ENCODE measurements around the gene S100PBP. TPM values are rescaled to one million over a fixed set of nuclear protein-coding genes. Genes with fewer than 3 reads are reported as not detected.

The S100PBP gene
- total and polyA plus RNA-seq, 9 of the 15 experiments (the other 6 are each of a cell fraction or from before 2014, with no cell fraction given), result 22.9 to 60.2 (median 32.9) TPM

GRCh38 chr1:32896451-32896850, 79.0 kb downstream of the S100PBP start:
- Histone ChIP-seq H3K27me3 (ENCODE audit: control insufficient read depth in 2 of 2, insufficient read depth in 2 of 2, low read length in 2 of 2) (peaks cover 3 to 71% of the 10 kb centered on the region in 2 experiments; a peak in 4 of 5 replicates), H4K20me1 (replicated peaks; ENCODE audit: control insufficient read depth, insufficient read depth, low read length) (peaks cover 29% of the 10 kb centered on the region), H3K9me1 (ENCODE audit: control insufficient read depth, insufficient read depth, low read length) (no peaks in the 10 kb centered on the region), H3K79me2 (ENCODE audit: control insufficient read depth, insufficient read depth, low read length) (no peaks in the 10 kb centered on the region), H3K4me1 (replicated peaks in 1 of 2; ENCODE audit: control insufficient read depth in 2 of 2, insufficient read depth in 2 of 2, low read length in 2 of 2) (peaks cover 12 to 28% of the 10 kb centered on the region in 2 experiments; a peak in 4 of 5 replicates), H3K36me3 (ENCODE audit: control insufficient read depth, insufficient read depth, low read length) (no peaks in the 10 kb centered on the region), H3K9me3 (replicated peaks; ENCODE audit: control insufficient read depth, insufficient read depth, low read depth, low read length) (no peaks in the 10 kb centered on the region), H3K27ac (ENCODE audit: extremely low read depth, low read depth, low read length) (no peak overlapping the region), H3K4me2 (ENCODE audit: insufficient read depth, low read length) (no peak overlapping the region), H3K9ac (ENCODE audit: insufficient read depth in 1 of 2, low read depth in 2 of 2, low read length in 2 of 2) (no peak overlapping the region), H2AFZ (ENCODE audit: low read depth, low read length) (no peak overlapping the region), H3K4me3 (no peak overlapping the region)
- TF ChIP-seq ZNF436 (CRISPR knock-in tag; IDR thresholded peaks at IDR 0.05), result no peak
- no peak for TF ChIP-seq MIER1 (IDR thresholded peaks at IDR 0.05; ENCODE audit: low read depth)
- TF ChIP-seq RBM15 (IDR thresholded peaks at IDR 0.05; ENCODE audit: insufficient read depth, low read length), result no peak
- no peak for TF ChIP-seq ZNF384 (IDR thresholded peaks at IDR 0.05; ENCODE audit: low read depth, low read length)
- no peak for TF ChIP-seq ZNF165 (CRISPR knock-in tag; IDR thresholded peaks at IDR 0.05; ENCODE audit: borderline replicate concordance)
- TF ChIP-seq ZC3H8 (IDR thresholded peaks at IDR 0.05), result no peak
- TF ChIP-seq CBFA2T3 (IDR thresholded peaks at IDR 0.05), result no peak
- no peak for TF ChIP-seq ZBTB11 (CRISPR knock-in tag; IDR thresholded peaks at IDR 0.05)
- no peak for TF ChIP-seq ID3 (CRISPR knock-in tag; IDR thresholded peaks at IDR 0.05)
- no peak for TF ChIP-seq ID3 (tag; IDR thresholded peaks at IDR 0.05)
- no peak for TF ChIP-seq MTA1 (IDR thresholded peaks at IDR 0.05; ENCODE audit: borderline replicate concordance)
- ChIA-PET POLR2A (interaction anchor here (0.6 to 2.6 kb wide), 6 partner anchors 8 to 447 kb away, joined by 3 to 12 read pairs (median 3); no protein-coding TSS in a partner anchor), CTCF (ENCODE audit: low intra/inter-chr PET ratio) (no interaction called here)
- BruUV-seq (replicated peaks), result no TSS peak
- FAIRE-seq (no peak), DNase-seq (ENCODE audit: extremely low read depth in 1 of 4, low spot score in 3 of 4) (no peak), ATAC-seq (no peak)
- in situ Hi-C loops (cut with MboI), result loop anchor here (25.0 kb wide), 1 partner anchor 716 kb away; no protein-coding TSS in a partner anchor
- whole genome bisulfite sequencing (ENCODE audit: insufficient coverage, low coverage, missing lambda C conversion rate), result 0% methylated on average over 4 of the region's 5 CpGs
- intact Hi-C loops (cut with micrococcal nuclease), result no loop called here

Measured in K562 (cell line).